Trophoblast cell (in vitro differentiated cells and primary cell): ENCODE measurements around the gene PGBD2.
"Not testable (repeated sequence)": the region's sequence is repeated elsewhere in the genome, so short reads cannot be mapped to it uniquely, and the experiment has no call there.

ENCODE experiments used
- DNase-seq, 2 donors: peaks; one replicate each; pipeline ENCODE4 v3.0.0-alpha.2; 2016
- H2AFZ ChIP-seq: 2 replicates; pipeline ENCODE4 v1.6.1; 2013; ENCODE audit warnings: low read length, moderate library complexity, mild to moderate bottlenecking; ENCODE audit not compliant: insufficient read depth, poor library complexity
- H2AK5ac ChIP-seq: 2 replicates; pipeline ENCODE4 v1.6.1; 2013; ENCODE audit warnings: mild to moderate bottlenecking, low read length
- H2BK120ac ChIP-seq: 2 replicates; pipeline ENCODE4 v1.6.1; 2013; ENCODE audit warnings: low read length, mild to moderate bottlenecking, moderate library complexity; ENCODE audit not compliant: insufficient read depth, poor library complexity
- H2BK12ac ChIP-seq: 2 replicates; pipeline ENCODE4 v1.6.1; 2013; ENCODE audit warnings: mild to moderate bottlenecking, low read length, moderate library complexity
- H2BK5ac ChIP-seq: 2 replicates; pipeline ENCODE4 v1.6.1; 2013; ENCODE audit warnings: low read length, low read depth, moderate library complexity, mild to moderate bottlenecking; ENCODE audit not compliant: poor library complexity
- H3K14ac ChIP-seq: 2 replicates; pipeline ENCODE4 v1.6.1; 2013; ENCODE audit warnings: mild to moderate bottlenecking, low read length
- H3K18ac ChIP-seq: 2 replicates; pipeline ENCODE4 v1.6.1; 2013; ENCODE audit warnings: mild to moderate bottlenecking, low read length
- H3K23ac ChIP-seq: 2 replicates; pipeline ENCODE4 v1.6.1; 2013; ENCODE audit warnings: low read length
- H3K27ac ChIP-seq: 2 replicates; pipeline ENCODE4 v1.5.1; 2013; ENCODE audit warnings: low read depth, mild to moderate bottlenecking, inconsistent platforms, low read length, moderate library complexity
- H3K27me3 ChIP-seq: 2 replicates; pipeline ENCODE4 v1.6.1; 2013; ENCODE audit warnings: inconsistent platforms, mild to moderate bottlenecking, low read length, moderate library complexity; ENCODE audit not compliant: insufficient read depth
- H3K36me3 ChIP-seq, 2 experiments: 1 replicate in 1 of 2; 2 replicates in 1 of 2; pipeline ENCODE4 v1.6.1; 2013; ENCODE audit warnings: low read length in 2 of 2, mild to moderate bottlenecking in 2 of 2, moderate library complexity in 1 of 2; ENCODE audit not compliant: insufficient read depth in 2 of 2, control insufficient read depth in 1 of 2
- H3K4ac ChIP-seq: 2 replicates; pipeline ENCODE4 v1.6.1; 2013; ENCODE audit warnings: low read depth, mild to moderate bottlenecking, low read length, moderate library complexity
- H3K4me1 ChIP-seq, 2 experiments: 1 replicate in 1 of 2; 2 replicates in 1 of 2; pipeline ENCODE4 v1.6.1; 2013; ENCODE audit warnings: low read length in 2 of 2, mild to moderate bottlenecking in 2 of 2, moderate library complexity in 1 of 2; ENCODE audit not compliant: insufficient read depth in 2 of 2, control insufficient read depth in 1 of 2
- H3K4me2 ChIP-seq: 2 replicates; pipeline ENCODE4 v1.6.1; 2013; ENCODE audit warnings: inconsistent platforms, mild to moderate bottlenecking, low read length, moderate library complexity
- H3K4me3 ChIP-seq: 2 replicates; pipeline ENCODE4 v1.5.1; 2013; ENCODE audit warnings: mild to moderate bottlenecking, low read depth, low read length, inconsistent platforms
- H3K79me1 ChIP-seq: one replicate; pipeline ENCODE4 v1.6.1; 2013; ENCODE audit warnings: low read length
- H3K79me2 ChIP-seq: 2 replicates; pipeline ENCODE4 v1.6.1; 2013; ENCODE audit warnings: low read length, mild to moderate bottlenecking; ENCODE audit not compliant: control insufficient read depth, insufficient read depth, poor library complexity
- H3K9ac ChIP-seq: 2 replicates; pipeline ENCODE4 v1.6.1; 2013; ENCODE audit warnings: mild to moderate bottlenecking, low read length
- H3K9me3 ChIP-seq: 2 replicates; pipeline ENCODE4 v1.6.1; 2013; ENCODE audit warnings: low read depth, mild to moderate bottlenecking, control low read depth, inconsistent platforms, low read length; ENCODE audit not compliant: insufficient read depth
- H4K12ac ChIP-seq: 2 replicates; pipeline ENCODE4 v1.6.1; 2013; ENCODE audit warnings: low read depth, mild to moderate bottlenecking, low read length, moderate library complexity
- H4K8ac ChIP-seq: 2 replicates; pipeline ENCODE4 v1.6.1; 2013; ENCODE audit warnings: low read depth, mild to moderate bottlenecking, low read length, moderate library complexity
- H4K91ac ChIP-seq: one replicate; pipeline ENCODE4 v1.6.1; 2013; ENCODE audit warnings: low read depth, mild to moderate bottlenecking, low read length, moderate library complexity
- WGBS: extraction: QIAGEN DNeasy Blood & Tissue Kit; methylation state at CpG from one replicate; pipeline ENCODE4 v1.1.7; 2013; ENCODE audit warnings: missing lambda C conversion rate; ENCODE audit not compliant: insufficient read length, insufficient coverage; ENCODE audit errors: extremely low coverage; 5-methylcytosine and 5-hydroxymethylcytosine counted together

The PGBD2 gene

DNA sequence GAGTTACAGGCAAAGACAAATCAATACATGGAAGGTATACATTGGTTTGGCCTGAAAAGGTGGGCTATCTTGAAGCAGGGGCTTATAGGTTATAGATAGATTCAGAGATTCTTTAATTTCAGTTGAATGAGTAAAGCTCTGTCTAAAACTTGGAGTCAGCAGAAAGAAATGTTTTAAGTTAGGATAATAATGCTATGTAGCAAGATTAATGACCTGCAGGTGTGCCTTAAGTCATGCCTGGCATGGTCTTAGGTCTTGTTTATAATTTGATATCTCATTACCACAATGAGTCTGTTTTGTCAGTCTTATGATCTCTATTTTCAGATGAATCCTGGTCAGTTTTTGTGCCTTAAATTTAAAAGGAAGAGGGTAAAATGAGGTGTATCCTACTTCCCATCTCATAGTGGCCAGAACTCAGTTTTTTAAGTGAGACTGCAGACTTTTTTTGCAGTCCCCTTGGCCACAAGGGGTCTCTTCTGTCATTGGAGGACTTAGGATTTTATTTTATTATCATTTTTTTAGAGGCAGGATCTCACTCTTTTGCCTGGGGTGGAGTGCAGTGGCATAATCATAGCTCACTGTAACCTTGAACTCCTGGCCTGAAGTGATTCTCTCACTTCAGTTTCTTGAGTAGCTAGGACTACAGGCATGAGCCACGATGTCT is 21.3 kb upstream of the PGBD2 start:
- Histone ChIP-seq H3K27me3 (no peaks in the 10 kb centered on the region), H3K23ac (no peak overlapping the region), H3K4me2 (no peak overlapping the region), H3K4ac (no peak overlapping the region), H3K9ac (no peak overlapping the region), H3K14ac (no peak overlapping the region), H4K91ac (no peak overlapping the region), H3K18ac (no peak overlapping the region), H2AK5ac (no peak overlapping the region), H2BK5ac (no peak overlapping the region), H4K8ac (no peak overlapping the region), H3K4me3 (no peak overlapping the region), H3K9me3 (no peaks in the 10 kb centered on the region), H3K79me1 (no peaks in the 10 kb centered on the region), H3K36me3 (no peaks in the 10 kb centered on the region), H3K4me1 (no peaks in the 10 kb centered on the region), H3K27ac (no peak overlapping the region), H2AFZ (no peak overlapping the region), H2BK120ac (no peak overlapping the region), H4K12ac (no peak overlapping the region), H3K79me2 (no peaks in the 10 kb centered on the region), H2BK12ac (no peak overlapping the region)
- WGBS, result no CpG with 5 or more reads among the region's 1 CpG
- no peak for DNase-seq

DNA sequence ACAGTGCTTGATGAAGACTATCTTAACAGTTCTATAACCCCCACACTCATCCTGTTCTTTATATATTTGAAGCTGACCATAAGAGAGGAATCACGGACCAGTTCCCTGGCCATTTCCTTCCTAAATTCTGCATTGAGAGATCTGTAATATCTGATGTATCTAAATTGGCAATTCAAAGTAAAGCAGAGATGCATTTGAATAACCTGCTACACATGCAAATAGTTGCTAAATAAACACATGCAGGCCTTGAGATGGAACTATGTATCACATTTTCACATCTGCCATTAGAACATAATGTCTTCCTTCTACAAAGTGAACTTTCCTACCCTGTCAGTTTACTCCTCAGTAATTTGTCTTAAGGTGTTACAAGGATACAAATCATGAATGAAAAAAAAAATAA is 20.4 kb upstream of the PGBD2 start:
- H3K36me3 ChIP-seq, result no peaks in the 10 kb centered on the region
- no peak overlapping the region for H3K27ac ChIP-seq
- H4K91ac ChIP-seq, result no peak overlapping the region
- H3K79me2 ChIP-seq, result no peaks in the 10 kb centered on the region
- H3K4me1 ChIP-seq, result no peaks in the 10 kb centered on the region
- H2BK5ac ChIP-seq, result no peak overlapping the region
- no peak overlapping the region for H3K9ac ChIP-seq
- H3K9me3 ChIP-seq, result peaks cover under 1% of the 10 kb centered on the region
- H3K18ac ChIP-seq, result no peak overlapping the region
- no peak overlapping the region for H3K4ac ChIP-seq
- DNase-seq, result no peak
- no peak overlapping the region for H4K12ac ChIP-seq
- no peaks in the 10 kb centered on the region for H3K79me1 ChIP-seq
- no CpG with 5 or more reads among the region's 1 CpG for WGBS
- no peak overlapping the region for H2AK5ac ChIP-seq
- H3K4me2 ChIP-seq, result no peak overlapping the region
- H2AFZ ChIP-seq, result no peak overlapping the region
- no peak overlapping the region for H3K23ac ChIP-seq
- no peak overlapping the region for H3K14ac ChIP-seq
- no peak overlapping the region for H2BK120ac ChIP-seq
- H3K4me3 ChIP-seq, result no peak overlapping the region
- H4K8ac ChIP-seq, result no peak overlapping the region
- no peak overlapping the region for H2BK12ac ChIP-seq
- no peaks in the 10 kb centered on the region for H3K27me3 ChIP-seq

DNA sequence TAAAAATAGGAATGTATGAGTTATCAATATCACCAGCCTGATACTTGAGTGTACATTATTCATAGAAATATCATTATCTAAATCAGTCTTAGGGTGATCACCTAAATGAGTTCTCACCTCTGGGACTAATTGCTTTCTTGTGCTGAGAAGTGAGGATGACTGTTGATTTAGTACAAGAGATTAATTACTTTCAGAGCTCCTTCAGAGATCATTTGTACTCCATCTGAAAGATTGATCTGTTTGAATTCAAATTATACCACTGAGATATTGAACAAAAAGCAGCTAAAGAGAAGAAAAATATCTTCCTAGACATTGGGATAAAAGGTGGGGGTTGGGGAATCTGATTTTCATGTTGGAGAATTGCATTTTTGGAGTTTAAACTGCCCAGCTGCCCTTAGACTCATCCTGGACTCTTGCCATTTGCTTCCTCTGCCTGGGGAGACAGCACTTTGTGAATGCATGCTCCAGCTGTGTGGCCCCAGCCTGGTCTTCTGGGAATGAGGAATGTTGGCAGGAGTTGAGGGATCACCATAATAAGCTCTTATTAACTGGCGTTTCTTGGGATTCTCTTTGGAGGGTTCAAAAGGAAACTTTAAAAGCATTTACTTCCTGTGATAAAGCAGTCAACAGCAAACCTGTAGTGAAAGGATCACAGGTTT is 19.7 kb upstream of the PGBD2 start:
- Histone ChIP-seq H3K14ac (no peak overlapping the region), H2AFZ (no peak overlapping the region), H3K18ac (no peak overlapping the region), H3K27ac (no peak overlapping the region), H4K12ac (no peak overlapping the region), H3K4me3 (no peak overlapping the region), H3K9ac (no peak overlapping the region), H3K9me3 (peaks cover 2% of the 10 kb centered on the region), H3K27me3 (no peaks in the 10 kb centered on the region), H2AK5ac (no peak overlapping the region), H2BK120ac (no peak overlapping the region), H3K4me2 (no peak overlapping the region), H3K79me2 (no peaks in the 10 kb centered on the region), H3K4ac (no peak overlapping the region), H2BK12ac (no peak overlapping the region), H4K8ac (no peak overlapping the region), H3K36me3 (no peaks in the 10 kb centered on the region), H3K4me1 (no peaks in the 10 kb centered on the region), H3K79me1 (no peaks in the 10 kb centered on the region), H2BK5ac (no peak overlapping the region), H3K23ac (no peak overlapping the region), H4K91ac (no peak overlapping the region)
- no peak for DNase-seq
- no CpG with 5 or more reads among the region's 1 CpG for WGBS

DNA sequence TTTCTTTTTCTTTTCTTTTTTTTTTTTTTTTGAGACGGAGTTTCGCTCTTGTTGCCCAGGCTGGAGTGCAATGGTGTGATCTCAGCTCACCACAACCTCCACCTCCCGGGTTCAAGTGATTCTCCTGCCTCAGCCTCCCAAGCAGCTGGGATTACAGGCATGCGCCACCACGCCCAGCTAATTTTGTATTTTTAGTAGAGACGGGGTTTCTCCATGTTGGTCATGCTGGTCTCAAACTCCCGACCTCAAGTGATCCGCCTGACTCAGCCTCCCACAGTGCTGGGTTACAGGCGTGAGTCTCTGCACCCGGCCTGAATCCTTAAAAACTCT is 16.2 kb upstream of the PGBD2 start:
- H3K36me3 ChIP-seq, H3K4me3 ChIP-seq, H2AK5ac ChIP-seq, H3K9me3 ChIP-seq, H3K18ac ChIP-seq, H3K27me3 ChIP-seq, H3K14ac ChIP-seq, H2BK120ac ChIP-seq, H3K4ac ChIP-seq, H3K23ac ChIP-seq, H3K27ac ChIP-seq, H4K91ac ChIP-seq, H3K4me2 ChIP-seq, H2BK12ac ChIP-seq, H2BK5ac ChIP-seq, H4K12ac ChIP-seq, H3K9ac ChIP-seq, H3K79me1 ChIP-seq, H3K79me2 ChIP-seq, H4K8ac ChIP-seq, H3K4me1 ChIP-seq, H2AFZ ChIP-seq: not testable (repeated sequence)
- no CpG with 5 or more reads among the region's 10 CpGs for WGBS
- peak in 1 of 2 donors; percentile 23 for DNase-seq
